Activated B cell treated with CpG ODN at 0.5 μM for 24 hours (primary cell): ENCODE data around the gene SCN2B. TPM values are rescaled to one million over a fixed set of nuclear protein-coding genes. Genes with fewer than 3 reads are reported as not detected.

Source experiments
- ATAC-seq: fragments of 200-7000 bp; cut with Tn5 transposase; one replicate; pipeline ENCODE4 v1.10.0; 2021; ENCODE audit warnings: low read depth, mild to moderate bottlenecking, moderate library complexity
- CTCF ChIA-PET: fragments of 350-600 bp; sonication (Branson Sonifier 250); formaldehyde crosslinking; loops from one replicate; lab custom pipeline; 2021; ENCODE audit warnings: antibody characterized with exemption; lab: Charles Lee
- POLR2A ChIA-PET: fragments of 350-600 bp; sonication (Branson Sonifier 250); formaldehyde crosslinking; loops from one replicate; lab custom pipeline; 2021; ENCODE audit warnings: antibody characterized with exemption; lab: Charles Lee
- DNase-seq: peaks from one replicate; pipeline ENCODE4 v3.0.0; 2022
- H3K27ac Mint-ChIP-seq: one replicate; pipeline ENCODE4 v1.8.0; 2020; ENCODE audit warnings: mixed read lengths
- H3K27me3 Mint-ChIP-seq: one replicate; pipeline ENCODE4 v1.8.0; 2021; ENCODE audit warnings: mixed read lengths
- H3K36me3 Mint-ChIP-seq: one replicate; pipeline ENCODE4 v1.8.0; 2021; ENCODE audit warnings: low read depth, mixed read lengths
- H3K4me1 Mint-ChIP-seq: one replicate; pipeline ENCODE4 v1.8.0; 2021; ENCODE audit warnings: mixed read lengths
- H3K4me3 Mint-ChIP-seq: one replicate; pipeline ENCODE4 v1.8.0; 2020; ENCODE audit warnings: mild to moderate bottlenecking, mixed read lengths
- H3K9me3 Mint-ChIP-seq: one replicate; pipeline ENCODE4 v1.8.0; 2020; ENCODE audit warnings: mixed read lengths
- intact Hi-C: fragments of 100-400 bp; cut with micrococcal nuclease; formaldehyde crosslinking; loops from one replicate; pipeline ENCODE4 v1.15.1; 2024
- total RNA-seq: library from RNA; stranded (reverse); gene quantifications from 2 replicates; pipeline ENCODE4 v1.2.3, GENCODE V29; 2022
- TF ChIP-seq, protein P1 (sequence below): fragments of 200-600 bp; IDR thresholded peaks from one replicate; pipeline ENCODE4 v1.8.0; 2022; ENCODE audit warnings: antibody characterized with exemption, mild to moderate bottlenecking

SCN2B gene
- total RNA-seq, 1 donor from 2014 or later = not detected

- CTCF ChIA-PET = no interaction called here
- POLR2A ChIA-PET = interaction anchor here (0.7 kb wide), 1 partner anchor 260 kb away, joined by 9 read pairs; no protein-coding TSS in a partner anchor
- H3K27me3 Mint-ChIP-seq = peaks cover 35% of the 10 kb centered on the region
- H3K4me3 Mint-ChIP-seq = no peak overlapping the region
- ATAC-seq = no peak
- H3K27ac Mint-ChIP-seq = no peak overlapping the region
- TF ChIP-seq, protein P1, sequence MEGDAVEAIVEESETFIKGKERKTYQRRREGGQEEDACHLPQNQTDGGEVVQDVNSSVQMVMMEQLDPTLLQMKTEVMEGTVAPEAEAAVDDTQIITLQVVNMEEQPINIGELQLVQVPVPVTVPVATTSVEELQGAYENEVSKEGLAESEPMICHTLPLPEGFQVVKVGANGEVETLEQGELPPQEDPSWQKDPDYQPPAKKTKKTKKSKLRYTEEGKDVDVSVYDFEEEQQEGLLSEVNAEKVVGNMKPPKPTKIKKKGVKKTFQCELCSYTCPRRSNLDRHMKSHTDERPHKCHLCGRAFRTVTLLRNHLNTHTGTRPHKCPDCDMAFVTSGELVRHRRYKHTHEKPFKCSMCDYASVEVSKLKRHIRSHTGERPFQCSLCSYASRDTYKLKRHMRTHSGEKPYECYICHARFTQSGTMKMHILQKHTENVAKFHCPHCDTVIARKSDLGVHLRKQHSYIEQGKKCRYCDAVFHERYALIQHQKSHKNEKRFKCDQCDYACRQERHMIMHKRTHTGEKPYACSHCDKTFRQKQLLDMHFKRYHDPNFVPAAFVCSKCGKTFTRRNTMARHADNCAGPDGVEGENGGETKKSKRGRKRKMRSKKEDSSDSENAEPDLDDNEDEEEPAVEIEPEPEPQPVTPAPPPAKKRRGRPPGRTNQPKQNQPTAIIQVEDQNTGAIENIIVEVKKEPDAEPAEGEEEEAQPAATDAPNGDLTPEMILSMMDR = no peak
- intact Hi-C loops = no loop called here
- no peak for DNase-seq
- no peaks in the 10 kb centered on the region for H3K4me1 Mint-ChIP-seq
- H3K36me3 Mint-ChIP-seq = no peaks in the 10 kb centered on the region
- no peaks in the 10 kb centered on the region for H3K9me3 Mint-ChIP-seq
Observed at GRCh38 chr11:118162846-118163245, 13.6 kb downstream of the SCN2B start.

GRCh38 chr11:118161786-118162185 lies 14.7 kb downstream of the SCN2B start:
- POLR2A ChIA-PET = no interaction called here
- DNase-seq (no peak), ATAC-seq (no peak)
- CTCF ChIA-PET = no interaction called here
- intact Hi-C loops = no loop called here
- Mint-ChIP-seq H3K4me3 (no peak overlapping the region), H3K36me3 (no peaks in the 10 kb centered on the region), H3K27me3 (peaks cover 41% of the 10 kb centered on the region), H3K27ac (no peak overlapping the region), H3K9me3 (no peaks in the 10 kb centered on the region), H3K4me1 (no peaks in the 10 kb centered on the region)
- TF ChIP-seq, protein P1 = no peak

GRCh38 chr11:118157186-118157895 lies 19.1 kb downstream of the SCN2B start:
- Mint-ChIP-seq H3K27me3 (peaks cover 52% of the 10 kb centered on the region), H3K36me3 (no peaks in the 10 kb centered on the region), H3K27ac (no peak overlapping the region), H3K4me1 (peaks cover 6% of the 10 kb centered on the region), H3K9me3 (no peaks in the 10 kb centered on the region), H3K4me3 (no peak overlapping the region)
- TF ChIP-seq, protein P1 = no peak
- ATAC-seq = no peak
- no peak for DNase-seq
- CTCF ChIA-PET = no interaction called here
- POLR2A ChIA-PET = no interaction called here
- intact Hi-C loops = no loop called here

GRCh38 chr11:118156531-118157185 lies 19.8 kb downstream of the SCN2B start:
- no peak overlapping the region for H3K27ac Mint-ChIP-seq

More at GRCh38 chr11:118156531-118157185, 19.8 kb downstream of the SCN2B start:
- H3K27me3 Mint-ChIP-seq = peaks cover 55% of the 10 kb centered on the region
- H3K4me3 Mint-ChIP-seq = no peak overlapping the region
- intact Hi-C loops = no loop called here
- DNase-seq (no peak), ATAC-seq (no peak)
- TF ChIP-seq, protein P1 = no peak
- no peaks in the 10 kb centered on the region for H3K9me3 Mint-ChIP-seq
- POLR2A ChIA-PET = no interaction called here
- H3K4me1 Mint-ChIP-seq = peaks cover 6% of the 10 kb centered on the region
- H3K36me3 Mint-ChIP-seq = no peaks in the 10 kb centered on the region
- CTCF ChIA-PET = interaction anchor here (1.1 kb wide), 1 partner anchor 15 kb away, joined by 5 read pairs; no protein-coding TSS in a partner anchor
